H9 (cell line): ENCODE results near the gene ABCC2. TPM values are rescaled to one million over a fixed set of nuclear protein-coding genes. Genes with fewer than 3 reads are reported as not detected.

Experiments
- DNase-seq: peaks from one replicate; pipeline ENCODE4 v3.0.0-alpha.2; 2017
- H2AFZ ChIP-seq: one replicate; pipeline ENCODE4 v1.6.1; 2013; ENCODE audit warnings: mild to moderate bottlenecking, low read length, control low read depth, moderate library complexity
- H2AK5ac ChIP-seq: 2 replicates; pipeline ENCODE4 v1.6.1; 2013; ENCODE audit warnings: low read length, control low read depth, mixed read lengths; ENCODE audit not compliant: insufficient read length
- H2BK120ac ChIP-seq: one replicate; pipeline ENCODE4 v1.6.1; 2013; ENCODE audit warnings: low read depth, mild to moderate bottlenecking, low read length, control low read depth, inconsistent platforms; ENCODE audit not compliant: poor library complexity, severe bottlenecking
- H2BK12ac ChIP-seq: 2 replicates; pipeline ENCODE4 v1.6.1; 2013; ENCODE audit warnings: low read length, control low read depth, mixed read lengths, low read depth; ENCODE audit not compliant: insufficient read length
- H2BK15ac ChIP-seq: 2 replicates; pipeline ENCODE4 v1.6.1; 2013; ENCODE audit warnings: low read depth, low read length, control low read depth
- H2BK20ac ChIP-seq: one replicate; pipeline ENCODE4 v1.6.1; 2013; ENCODE audit warnings: low read depth, mild to moderate bottlenecking, low read length, control low read depth, inconsistent platforms; ENCODE audit not compliant: poor library complexity, severe bottlenecking
- H2BK5ac ChIP-seq: 2 replicates; pipeline ENCODE4 v1.6.1; 2013; ENCODE audit warnings: low read length, control low read depth, mixed read lengths; ENCODE audit not compliant: insufficient read length
- H3K14ac ChIP-seq: 2 replicates; pipeline ENCODE4 v1.6.1; 2013; ENCODE audit warnings: low read length, control low read depth; ENCODE audit not compliant: insufficient read depth
- H3K18ac ChIP-seq: 2 replicates; pipeline ENCODE4 v1.6.1; 2013; ENCODE audit warnings: low read depth, mild to moderate bottlenecking, mixed read lengths, low read length, control low read depth; ENCODE audit not compliant: insufficient read length
- H3K23ac ChIP-seq: 2 replicates; pipeline ENCODE4 v1.6.1; 2013; ENCODE audit warnings: low read length, control low read depth, mixed read lengths, low read depth; ENCODE audit not compliant: insufficient read length
- H3K23me2 ChIP-seq: 2 replicates; pipeline ENCODE4 v1.6.1; 2013; ENCODE audit warnings: low read depth, mild to moderate bottlenecking, mixed read lengths, low read length, control low read depth; ENCODE audit not compliant: insufficient read length, poor library complexity, severe bottlenecking
- H3K27ac ChIP-seq: 2 replicates; pipeline ENCODE4 v1.5.1; 2013; ENCODE audit warnings: low read length, control low read depth, mixed read lengths, low read depth; ENCODE audit not compliant: insufficient read length
- H3K27me3 ChIP-seq: 2 replicates; pipeline ENCODE4 v1.6.1; 2013; ENCODE audit warnings: low read length, control low read depth, inconsistent platforms; ENCODE audit not compliant: insufficient read depth
- H3K4ac ChIP-seq: 2 replicates; pipeline ENCODE4 v1.6.1; 2013; ENCODE audit warnings: low read depth, mild to moderate bottlenecking, control low read depth, inconsistent platforms, low read length, moderate library complexity
- H3K4me1 ChIP-seq: 2 replicates; pipeline ENCODE4 v1.6.1; 2013; ENCODE audit warnings: low read length, control low read depth, inconsistent platforms; ENCODE audit not compliant: insufficient read depth
- H3K4me2 ChIP-seq: 2 replicates; pipeline ENCODE4 v1.6.1; 2013; ENCODE audit warnings: low read length, control low read depth, mixed read lengths; ENCODE audit not compliant: insufficient read length, insufficient read depth
- H3K56ac ChIP-seq: 2 replicates; pipeline ENCODE4 v1.6.1; 2013; ENCODE audit warnings: low read depth, mild to moderate bottlenecking, mixed read lengths, low read length, control low read depth; ENCODE audit not compliant: insufficient read length
- H3K79me1 ChIP-seq: 2 replicates; pipeline ENCODE4 v1.6.1; 2013; ENCODE audit warnings: low read depth, mild to moderate bottlenecking, moderate library complexity, low read length, control low read depth, inconsistent platforms; ENCODE audit not compliant: insufficient read depth, poor library complexity, severe bottlenecking
- H3K79me2 ChIP-seq: 2 replicates; pipeline ENCODE4 v1.6.1; 2013; ENCODE audit warnings: low read length, control low read depth, inconsistent platforms; ENCODE audit not compliant: insufficient read depth
- H3K9ac ChIP-seq: 2 replicates; pipeline ENCODE4 v1.6.1; 2013; ENCODE audit warnings: low read length, control low read depth, mixed read lengths; ENCODE audit not compliant: insufficient read length; ENCODE audit errors: extremely low read depth
- H3K9me3 ChIP-seq: one replicate; pipeline ENCODE4 v1.6.1; 2013; ENCODE audit warnings: low read depth, low read length, inconsistent platforms; ENCODE audit not compliant: control insufficient read depth
- H3T11ph ChIP-seq: one replicate; pipeline ENCODE4 v1.6.1; 2013; ENCODE audit warnings: mild to moderate bottlenecking, low read length, control low read depth, inconsistent platforms
- H4K20me1 ChIP-seq: one replicate; pipeline ENCODE4 v1.6.1; 2013; ENCODE audit not compliant: control insufficient read depth, insufficient read length, insufficient read depth
- H4K5ac ChIP-seq: 2 replicates; pipeline ENCODE4 v1.6.1; 2013; ENCODE audit warnings: low read depth, mild to moderate bottlenecking, mixed read lengths, low read length, control low read depth; ENCODE audit not compliant: insufficient read length
- H4K8ac ChIP-seq: replicated peaks from 2 replicates; pipeline ENCODE4 v1.6.1; 2013; ENCODE audit warnings: low read length, control low read depth, mixed read lengths, low read depth; ENCODE audit not compliant: insufficient read length
- H4K91ac ChIP-seq: 2 replicates; pipeline ENCODE4 v1.6.1; 2013; ENCODE audit warnings: low read depth, mild to moderate bottlenecking, moderate library complexity, mixed read lengths, low read length, control low read depth; ENCODE audit not compliant: insufficient read length
- H3K27ac Mint-ChIP-seq, 3 experiments: 2 replicates in 2 of 3; 3 replicates in 1 of 3; pipeline ENCODE4 v1.8.0; 2020 to 2021; ENCODE audit warnings: mixed read lengths in 3 of 3, mild to moderate bottlenecking in 1 of 3, moderate library complexity in 1 of 3
- H3K27me3 Mint-ChIP-seq: 2 replicates; pipeline ENCODE4 v1.8.0; 2021; ENCODE audit warnings: low read depth, mild to moderate bottlenecking, moderate library complexity, mixed read lengths
- H3K36me3 Mint-ChIP-seq, 3 experiments: 2 replicates in 2 of 3; 3 replicates in 1 of 3; pipeline ENCODE4 v1.8.0; 2020 to 2021; ENCODE audit warnings: low read depth in 3 of 3, mixed read lengths in 3 of 3; ENCODE audit not compliant: insufficient read depth in 1 of 3
- H3K4me1 Mint-ChIP-seq, 2 experiments: 2 replicates each; pipeline ENCODE4 v1.8.0; 2020; ENCODE audit warnings: mixed read lengths in 2 of 2
- H3K4me3 Mint-ChIP-seq, 2 experiments: 2 replicates in 1 of 2; 3 replicates in 1 of 2; pipeline ENCODE4 v1.8.0; 2020 to 2021; ENCODE audit warnings: mild to moderate bottlenecking in 2 of 2, mixed read lengths in 2 of 2, moderate library complexity in 1 of 2
- H3K9me3 Mint-ChIP-seq, 2 experiments: 2 replicates in 1 of 2; 3 replicates in 1 of 2; pipeline ENCODE4 v1.8.0; 2020; ENCODE audit warnings: mild to moderate bottlenecking in 2 of 2, mixed read lengths in 2 of 2, moderate library complexity in 1 of 2
- CTCF ChIP-seq: fragments of 200-600 bp; sonication (generic); conservative IDR thresholded peaks from 3 replicates; pipeline ENCODE4 v1.8.0; 2021; ENCODE audit warnings: antibody characterized with exemption, mild to moderate bottlenecking
- WGBS: extraction: QIAGEN DNeasy Blood & Tissue Kit; methylation state at CpG from one replicate; pipeline ENCODE4 v1.1.7; 2013; ENCODE audit warnings: missing lambda C conversion rate, low lambda C conversion rate, mixed read lengths; ENCODE audit not compliant: insufficient read length; ENCODE audit errors: extremely low coverage; 5-methylcytosine and 5-hydroxymethylcytosine counted together
- total RNA-seq: library from RNA; stranded (reverse); gene quantifications from 2 replicates; pipeline ENCODE4 v1.2.1, GENCODE V29; 2021

The ABCC2 gene
- total RNA-seq, 1 experiment from 2014 or later = 0.68 TPM

GRCh38 chr10:99883523-99883922, 101.1 kb downstream of the ABCC2 start:
- H2AFZ ChIP-seq = no peak overlapping the region
- peak overlapping the region in 1 of 3 experiments; percentile 77; a peak in 2 of 7 replicates for H3K27ac Mint-ChIP-seq

More at GRCh38 chr10:99883523-99883922, 101.1 kb downstream of the ABCC2 start:
- H3K23ac ChIP-seq = no peak overlapping the region
- H3K23me2 ChIP-seq = no peaks in the 10 kb centered on the region
- H4K20me1 ChIP-seq = no peaks in the 10 kb centered on the region
- no peak for DNase-seq
- H2AK5ac ChIP-seq = no peak overlapping the region
- Mint-ChIP-seq H3K4me3 (no peak overlapping the region), H3K27me3 (no peaks in the 10 kb centered on the region), H3K36me3 (peaks cover 71 to 99% (median 99%) of the 10 kb centered on the region in 3 experiments), H3K9me3 (no peaks in the 10 kb centered on the region), H3K4me1 (no peaks in the 10 kb centered on the region)
- no peak overlapping the region for H4K5ac ChIP-seq
- no peak overlapping the region for H3K14ac ChIP-seq
- no peak overlapping the region for H4K8ac ChIP-seq
- H3K18ac ChIP-seq = no peak overlapping the region
- H2BK120ac ChIP-seq = no peak overlapping the region
- TF ChIP-seq CTCF = no peak
- no peaks in the 10 kb centered on the region for H3K79me1 ChIP-seq
- no peak overlapping the region for H2BK15ac ChIP-seq
- H3K27ac ChIP-seq = no peak overlapping the region
- no peak overlapping the region for H3K9ac ChIP-seq
- H3K9me3 ChIP-seq = no peaks in the 10 kb centered on the region
- no peaks in the 10 kb centered on the region for H3K79me2 ChIP-seq
- H3K4me1 ChIP-seq = no peaks in the 10 kb centered on the region
- no peaks in the 10 kb centered on the region for H3K27me3 ChIP-seq
- no peak overlapping the region for H3K4me2 ChIP-seq
- H3T11ph ChIP-seq = no peak overlapping the region
- WGBS = no CpG with 5 or more reads among the region's 2 CpGs
- H2BK12ac ChIP-seq = no peak overlapping the region
- H3K56ac ChIP-seq = no peak overlapping the region
- H4K91ac ChIP-seq = no peak overlapping the region
- no peak overlapping the region for H2BK20ac ChIP-seq
- H2BK5ac ChIP-seq = no peak overlapping the region
- no peak overlapping the region for H3K4ac ChIP-seq
